ENCODE results near the gene VAV2.
"Not testable (repeated sequence)": the region's sequence is repeated elsewhere in the genome, so short reads cannot be mapped to it uniquely, and the experiment has no call there.

The VAV2 gene

DNA sequence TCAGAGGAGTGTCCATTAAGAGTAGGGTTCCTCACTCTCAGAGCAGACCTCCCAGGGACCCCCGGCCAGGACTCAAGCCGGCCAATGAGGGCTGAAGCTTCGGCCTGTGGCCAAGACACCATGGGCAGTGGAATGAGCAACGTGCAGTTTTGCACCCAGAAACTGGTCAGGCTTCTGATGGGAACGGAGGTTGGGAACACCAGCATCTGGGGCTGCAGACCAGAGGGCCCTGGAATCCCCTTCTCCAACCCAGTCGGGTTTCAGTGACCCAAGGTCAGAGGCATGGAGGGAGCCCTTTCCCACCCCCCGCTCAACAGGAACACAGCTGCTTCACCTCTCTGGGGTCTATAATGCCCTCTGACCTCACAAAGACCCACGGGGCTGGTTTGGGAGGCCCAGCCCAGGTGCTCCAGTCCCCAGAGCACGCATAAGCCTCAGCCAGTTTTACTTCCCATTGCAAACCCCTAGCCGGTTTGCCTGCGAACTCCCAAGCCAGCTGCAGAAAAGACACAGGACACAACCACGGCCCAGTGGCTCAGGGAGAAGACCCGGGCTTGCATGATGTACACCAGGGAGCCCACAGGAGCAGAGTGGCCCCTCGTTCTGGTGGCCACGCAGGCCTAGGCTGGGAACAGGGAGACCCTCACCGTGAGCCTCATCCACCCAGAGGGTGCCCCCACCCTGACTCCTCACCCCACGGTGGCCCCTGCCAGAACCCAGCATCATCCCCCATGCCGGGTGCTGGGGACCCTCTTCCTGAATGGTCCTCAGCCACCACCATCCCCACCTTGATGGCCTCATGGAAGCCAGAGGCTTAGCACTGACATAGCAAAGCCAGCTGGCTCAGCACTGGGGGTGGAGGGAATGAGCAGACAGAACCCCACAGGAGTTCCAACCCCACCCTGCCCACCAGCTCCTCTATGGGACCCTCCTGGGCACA, 30.6 kb downstream of the VAV2 start:
- Histone ChIP-seq H3K36me3 (ENCODE audit: control insufficient read depth, insufficient read depth, low read length) (no peaks in the 10 kb centered on the region), H3K27ac (ENCODE audit: low read depth, low read length, severe bottlenecking) (no peak overlapping the region), H3K9me3 (ENCODE audit: control insufficient read depth, low read length) (peaks cover 7% of the 10 kb centered on the region), H3K4me1 (ENCODE audit: control insufficient read depth, insufficient read depth, low read length, poor library complexity, severe bottlenecking) (peaks cover 20% of the 10 kb centered on the region), H3K4me3 (ENCODE audit: extremely low read depth, insufficient read depth, low read length, poor library complexity, severe bottlenecking) (no peak overlapping the region)
- 95 to 96% methylated on average over 16 to 17 of the region's 18 CpGs for WGBS, 2 experiments (ENCODE audit: insufficient coverage in 2 of 2)

DNA sequence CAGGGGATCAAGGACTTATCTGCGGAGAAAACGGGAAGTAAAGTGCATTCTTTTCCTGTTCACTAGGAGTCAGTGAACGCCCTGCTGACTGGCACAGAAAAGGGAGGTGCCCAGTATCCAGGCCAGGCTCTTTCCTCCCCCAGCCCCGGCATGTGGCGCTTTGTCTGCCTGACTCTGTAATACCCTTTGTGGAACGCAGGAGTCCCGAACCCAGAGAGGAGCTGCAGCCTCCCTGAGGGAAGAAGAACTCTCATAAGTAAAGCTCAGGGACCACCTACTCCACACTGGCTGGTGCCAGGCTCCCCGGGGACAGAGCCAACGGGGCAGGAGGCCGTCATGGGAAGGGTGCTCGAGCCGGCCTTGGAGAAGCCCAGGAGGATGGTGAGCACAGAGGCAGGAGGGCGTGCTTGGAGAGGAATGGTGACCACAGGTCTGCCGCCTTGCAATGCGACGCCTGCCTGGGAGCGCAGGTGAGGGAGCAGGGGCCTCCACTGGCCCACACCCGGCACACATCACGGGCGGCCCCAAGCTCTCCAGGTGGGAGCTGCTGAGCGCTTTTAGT, 31.5 kb downstream of the VAV2 start:
- H3K36me3 ChIP-seq (ENCODE audit: control insufficient read depth, insufficient read depth, low read length) = no peaks in the 10 kb centered on the region
- H3K27ac ChIP-seq (ENCODE audit: low read depth, low read length, severe bottlenecking) = no peak overlapping the region
- H3K4me1 ChIP-seq (ENCODE audit: control insufficient read depth, insufficient read depth, low read length, poor library complexity, severe bottlenecking) = peaks cover 28% of the 10 kb centered on the region
- H3K4me3 ChIP-seq (ENCODE audit: extremely low read depth, insufficient read depth, low read length, poor library complexity, severe bottlenecking) = no peak overlapping the region
- 89 to 92% methylated on average over 16 of the region's 21 CpGs for WGBS, 2 experiments (ENCODE audit: insufficient coverage in 2 of 2)
- peaks cover 7% of the 10 kb centered on the region for H3K9me3 ChIP-seq (ENCODE audit: control insufficient read depth, low read length)

DNA sequence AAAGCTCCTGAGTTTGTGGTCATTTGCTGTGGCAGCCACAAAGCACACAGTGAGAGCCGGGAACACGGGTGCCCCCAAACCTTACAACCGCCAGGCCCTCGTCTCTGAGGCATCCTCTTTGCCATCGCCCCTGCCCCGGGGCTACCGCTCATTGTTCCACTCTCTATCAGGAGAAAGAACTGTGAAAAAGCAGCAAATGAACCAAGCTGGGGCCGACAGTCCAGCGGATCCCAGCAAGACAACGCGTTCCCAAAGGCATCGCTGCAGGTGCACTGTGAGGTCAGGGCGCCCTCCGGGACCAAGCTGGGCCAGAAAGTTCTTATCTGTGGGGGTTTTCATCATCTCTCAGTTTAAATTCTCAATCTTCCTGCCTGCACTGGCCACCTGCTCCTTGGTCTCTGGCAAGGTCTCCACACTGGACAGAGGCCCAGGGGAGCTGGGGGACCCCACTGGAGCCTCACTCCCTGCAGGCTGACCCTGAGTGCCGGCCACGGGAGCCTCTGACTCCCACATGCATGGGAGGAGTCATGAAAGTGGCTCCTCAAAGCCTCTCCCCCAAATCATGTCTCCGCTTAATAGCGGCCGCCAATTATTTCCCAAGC, 32.1 kb downstream of the VAV2 start:
- no peak overlapping the region for H3K27ac ChIP-seq (ENCODE audit: low read depth, low read length, severe bottlenecking)
- WGBS, 2 experiments (ENCODE audit: insufficient coverage in 2 of 2) = 75 to 84% methylated on average over 16 to 19 of the region's 19 CpGs

DNA sequence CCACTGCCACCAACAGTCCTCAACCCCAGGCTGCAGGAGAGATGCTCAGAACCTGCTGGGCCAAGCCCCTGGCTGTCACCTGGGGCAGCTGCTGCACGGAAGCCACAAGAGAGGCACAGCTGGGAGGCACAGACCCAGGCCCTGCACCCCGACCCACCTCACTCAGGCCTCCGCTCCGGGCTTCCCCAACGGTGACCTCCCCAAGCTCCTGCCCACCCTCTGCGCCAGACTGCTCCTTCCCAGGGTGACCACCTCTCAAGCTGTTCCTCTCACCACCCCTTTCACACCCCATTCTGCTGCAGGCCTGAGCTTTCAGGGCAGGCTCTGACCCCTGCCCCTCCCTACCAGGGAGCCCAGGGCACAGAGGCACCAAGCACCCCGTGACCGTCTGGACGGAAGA, 33.0 kb downstream of the VAV2 start:
- Histone ChIP-seq H3K4me1 (ENCODE audit: control insufficient read depth, insufficient read depth, low read length, poor library complexity, severe bottlenecking) (peaks cover 28% of the 10 kb centered on the region), H3K27ac (ENCODE audit: low read depth, low read length, severe bottlenecking) (no peak overlapping the region), H3K36me3 (ENCODE audit: control insufficient read depth, insufficient read depth, low read length) (no peaks in the 10 kb centered on the region), H3K9me3 (ENCODE audit: control insufficient read depth, low read length) (no peaks in the 10 kb centered on the region), H3K4me3 (ENCODE audit: extremely low read depth, insufficient read depth, low read length, poor library complexity, severe bottlenecking) (no peak overlapping the region)
- WGBS, 2 experiments (ENCODE audit: insufficient coverage in 2 of 2) = 94 to 95% methylated on average over 7 to 9 of the region's 9 CpGs

More for the DNA sequence above, 32.1 kb downstream of the VAV2 start:
- Histone ChIP-seq H3K4me3 (ENCODE audit: extremely low read depth, insufficient read depth, low read length, poor library complexity, severe bottlenecking) (no peak overlapping the region), H3K36me3 (ENCODE audit: control insufficient read depth, insufficient read depth, low read length) (no peaks in the 10 kb centered on the region), H3K9me3 (ENCODE audit: control insufficient read depth, low read length) (peaks cover 7% of the 10 kb centered on the region), H3K4me1 (ENCODE audit: control insufficient read depth, insufficient read depth, low read length, poor library complexity, severe bottlenecking) (peaks cover 28% of the 10 kb centered on the region)

DNA sequence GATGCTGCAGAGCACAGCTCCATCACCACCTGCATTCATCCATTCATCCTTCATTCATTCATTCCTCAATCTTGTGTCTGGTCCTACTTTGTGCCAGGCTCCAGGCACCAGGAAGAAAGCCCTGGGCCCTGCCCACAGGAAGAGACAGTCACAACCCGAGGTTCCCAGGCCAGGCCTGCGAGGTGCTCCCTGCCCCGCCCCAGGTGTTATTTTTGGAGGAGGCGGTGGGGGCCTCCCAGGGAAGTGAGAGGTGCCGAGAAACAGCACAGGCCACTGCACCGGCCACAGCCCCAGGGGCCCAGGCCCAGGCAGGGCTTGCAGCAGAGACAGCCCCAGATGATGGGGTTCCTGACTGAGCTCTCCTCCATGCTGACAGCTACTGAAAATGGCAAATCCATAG, 33.4 kb downstream of the VAV2 start:
- Histone ChIP-seq H3K27ac (ENCODE audit: low read depth, low read length, severe bottlenecking) (no peak overlapping the region), H3K4me1 (ENCODE audit: control insufficient read depth, insufficient read depth, low read length, poor library complexity, severe bottlenecking) (peaks cover 28% of the 10 kb centered on the region), H3K36me3 (ENCODE audit: control insufficient read depth, insufficient read depth, low read length) (no peaks in the 10 kb centered on the region), H3K4me3 (ENCODE audit: extremely low read depth, insufficient read depth, low read length, poor library complexity, severe bottlenecking) (no peak overlapping the region), H3K9me3 (ENCODE audit: control insufficient read depth, low read length) (no peaks in the 10 kb centered on the region)
- WGBS, 2 experiments (ENCODE audit: insufficient coverage in 2 of 2) = 72 to 92% methylated on average over 5 to 6 of the region's 6 CpGs

DNA sequence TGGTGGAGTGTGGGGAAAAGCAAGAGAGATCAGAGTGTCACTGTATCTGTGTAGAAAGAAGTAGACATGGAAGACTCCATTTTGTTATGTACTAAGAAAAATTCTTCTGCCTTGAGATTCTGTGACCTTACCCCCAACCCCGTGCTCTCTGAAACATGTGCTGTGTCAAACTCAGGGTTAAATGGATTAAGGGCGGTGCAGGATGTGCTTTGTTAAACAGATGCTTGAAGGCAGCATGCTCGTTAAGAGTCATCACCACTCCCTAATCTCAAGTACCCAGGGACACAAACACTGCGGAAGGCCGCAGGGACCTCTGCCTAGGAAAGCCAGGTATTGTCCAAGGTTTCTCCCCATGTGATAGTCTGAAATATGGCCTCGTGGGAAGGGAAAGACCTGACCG, 34.4 kb downstream of the VAV2 start:
- H3K4me3 ChIP-seq (ENCODE audit: extremely low read depth, insufficient read depth, low read length, poor library complexity, severe bottlenecking); H3K27ac ChIP-seq (ENCODE audit: low read depth, low read length, severe bottlenecking); H3K36me3 ChIP-seq (ENCODE audit: control insufficient read depth, insufficient read depth, low read length); H3K9me3 ChIP-seq (ENCODE audit: control insufficient read depth, low read length): not testable (repeated sequence)
- H3K4me1 ChIP-seq (ENCODE audit: control insufficient read depth, insufficient read depth, low read length, poor library complexity, severe bottlenecking) = peaks cover 28% of the 10 kb centered on the region
- no CpG with 5 or more reads among the region's 7 CpGs for WGBS, 2 experiments (ENCODE audit: insufficient coverage in 2 of 2)

DNA sequence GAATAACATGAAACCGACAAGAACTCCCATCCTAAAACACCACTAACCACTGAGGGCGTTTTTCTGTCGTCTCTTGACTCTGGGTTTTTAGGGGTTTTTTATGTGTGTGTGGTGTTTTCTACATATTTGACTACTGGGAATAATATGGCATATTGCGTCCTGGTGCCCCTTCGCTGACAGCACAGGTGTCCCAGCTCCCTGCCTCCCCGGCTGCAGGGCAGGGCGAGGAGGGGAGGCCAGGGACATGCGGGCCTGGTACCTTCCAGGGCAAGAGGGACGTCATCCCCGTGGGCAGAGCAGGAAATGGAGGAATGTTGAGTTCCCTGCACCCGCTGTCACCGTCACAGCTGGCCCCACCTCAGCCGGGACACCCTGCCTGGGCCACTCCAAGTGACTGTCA, 34.8 kb downstream of the VAV2 start:
- no peak overlapping the region for H3K27ac ChIP-seq (ENCODE audit: low read depth, low read length, severe bottlenecking)
- WGBS, 2 experiments (ENCODE audit: insufficient coverage in 2 of 2) = 84 to 93% methylated on average over 6 to 7 of the region's 13 CpGs

DNA sequence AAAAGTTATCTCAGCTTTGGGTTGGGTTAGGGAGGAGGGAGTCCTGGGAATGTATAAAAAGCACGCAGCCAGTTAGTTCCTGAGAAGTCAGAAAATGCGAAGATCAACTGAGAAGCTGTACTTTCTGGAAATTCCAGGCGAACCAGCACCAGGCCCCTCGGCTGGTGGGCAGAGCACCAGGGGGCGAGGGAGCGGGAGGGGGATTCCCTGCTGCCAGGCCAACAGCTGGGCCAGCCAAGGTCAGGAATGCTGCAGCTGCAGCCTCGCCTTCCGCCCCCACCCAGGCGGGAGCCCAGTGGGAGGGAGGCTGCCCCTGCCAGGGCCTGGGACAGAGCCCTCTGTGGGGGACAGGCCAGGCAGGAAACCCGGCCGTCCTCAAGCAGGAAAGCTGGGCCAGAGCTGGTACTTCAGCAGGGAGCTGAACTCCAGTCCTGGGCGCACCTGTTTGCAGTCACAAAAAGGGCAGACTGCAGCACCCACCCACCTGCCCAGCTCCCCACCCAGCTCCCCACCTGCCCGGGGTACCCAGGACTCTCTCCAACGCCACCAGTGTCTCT, 35.5 kb downstream of the VAV2 start:
- Histone ChIP-seq H3K4me3 (ENCODE audit: extremely low read depth, insufficient read depth, low read length, poor library complexity, severe bottlenecking) (no peak overlapping the region), H3K36me3 (ENCODE audit: control insufficient read depth, insufficient read depth, low read length) (peaks cover 7% of the 10 kb centered on the region), H3K4me1 (ENCODE audit: control insufficient read depth, insufficient read depth, low read length, poor library complexity, severe bottlenecking) (peaks cover 28% of the 10 kb centered on the region), H3K9me3 (ENCODE audit: control insufficient read depth, low read length) (no peaks in the 10 kb centered on the region), H3K27ac (ENCODE audit: low read depth, low read length, severe bottlenecking) (peak overlapping the region; percentile 77)
- WGBS, 2 experiments (ENCODE audit: insufficient coverage in 2 of 2) = 39 to 49% methylated on average over 11 to 12 of the region's 14 CpGs

More for the DNA sequence above, 34.8 kb downstream of the VAV2 start:
- Histone ChIP-seq H3K4me3 (ENCODE audit: extremely low read depth, insufficient read depth, low read length, poor library complexity, severe bottlenecking) (no peak overlapping the region), H3K9me3 (ENCODE audit: control insufficient read depth, low read length) (no peaks in the 10 kb centered on the region), H3K4me1 (ENCODE audit: control insufficient read depth, insufficient read depth, low read length, poor library complexity, severe bottlenecking) (peaks cover 28% of the 10 kb centered on the region), H3K36me3 (ENCODE audit: control insufficient read depth, insufficient read depth, low read length) (peaks cover 3% of the 10 kb centered on the region)

DNA sequence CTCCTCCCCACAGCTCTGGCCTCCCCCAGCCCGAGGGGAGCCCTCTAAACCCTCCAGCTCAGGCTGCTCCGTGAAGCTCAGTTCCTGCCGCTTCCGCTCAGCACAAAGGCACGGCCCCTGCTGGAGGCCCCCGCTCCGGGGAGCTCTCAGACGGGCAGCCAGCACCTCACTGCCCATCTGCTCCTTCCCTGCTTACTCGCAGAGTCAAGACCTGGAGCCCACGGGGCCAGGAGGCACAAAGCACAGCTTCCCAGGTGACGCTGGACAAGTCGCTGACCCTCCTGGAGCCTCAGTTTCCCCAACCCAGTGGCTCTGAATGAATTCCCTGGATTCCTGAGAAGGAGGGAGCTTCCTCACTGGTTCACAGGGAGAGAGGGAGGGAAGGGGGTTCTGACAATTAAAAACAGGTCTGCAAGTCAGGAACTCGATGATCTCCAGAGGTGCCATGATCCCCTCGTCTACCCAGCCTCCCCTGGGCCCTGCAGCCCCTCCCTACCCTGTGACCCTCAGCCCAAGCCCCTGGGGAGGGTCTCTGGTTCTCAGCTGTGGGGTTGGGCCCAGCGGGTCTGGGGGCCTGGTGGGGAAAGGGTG, 36.2 kb downstream of the VAV2 start:
- no peaks in the 10 kb centered on the region for H3K9me3 ChIP-seq (ENCODE audit: control insufficient read depth, low read length)
- H3K4me1 ChIP-seq (ENCODE audit: control insufficient read depth, insufficient read depth, low read length, poor library complexity, severe bottlenecking) = peaks cover 28% of the 10 kb centered on the region
- WGBS, 2 experiments (ENCODE audit: insufficient coverage in 2 of 2) = 8 to 18% methylated on average over 9 to 10 of the region's 15 CpGs
- no peak overlapping the region for H3K4me3 ChIP-seq (ENCODE audit: extremely low read depth, insufficient read depth, low read length, poor library complexity, severe bottlenecking)
- H3K36me3 ChIP-seq (ENCODE audit: control insufficient read depth, insufficient read depth, low read length) = peaks cover 14% of the 10 kb centered on the region
- H3K27ac ChIP-seq (ENCODE audit: low read depth, low read length, severe bottlenecking) = peak overlapping the region; percentile 77

DNA sequence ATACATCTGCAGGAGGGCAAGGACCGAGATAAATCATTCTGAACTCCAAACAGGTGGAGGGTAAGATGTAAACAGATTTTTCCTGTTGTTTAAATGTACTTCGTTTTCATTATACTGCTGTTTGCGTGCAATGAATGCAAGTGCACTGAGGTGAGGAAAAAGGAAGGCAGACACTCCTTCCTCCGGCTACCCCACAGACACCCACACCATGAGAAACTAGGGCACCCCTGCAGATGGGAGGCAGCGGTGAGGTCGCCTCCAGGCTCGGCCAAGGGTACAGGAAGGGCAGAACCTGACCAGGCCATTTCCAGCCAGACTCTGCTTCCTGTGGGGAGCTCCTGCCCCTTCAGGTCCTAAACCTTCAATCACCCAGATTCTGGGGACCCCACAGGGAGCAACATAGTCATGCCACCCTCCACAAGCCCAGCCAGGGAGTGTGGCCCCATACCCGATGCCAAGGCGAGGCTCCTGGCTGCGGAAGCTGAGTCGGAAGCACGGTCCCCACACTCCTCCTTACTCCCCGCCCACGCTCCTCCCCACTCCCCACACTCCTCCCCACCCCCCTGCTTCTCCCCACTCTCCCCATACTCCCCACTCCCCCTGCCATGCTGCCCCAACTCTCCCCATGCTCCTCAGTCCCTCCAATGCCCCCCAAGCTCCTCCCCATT, 37.1 kb downstream of the VAV2 start:
- Histone ChIP-seq H3K4me1 (ENCODE audit: control insufficient read depth, insufficient read depth, low read length, poor library complexity, severe bottlenecking) (peaks cover 28% of the 10 kb centered on the region), H3K36me3 (ENCODE audit: control insufficient read depth, insufficient read depth, low read length) (peaks cover 16% of the 10 kb centered on the region), H3K27ac (ENCODE audit: low read depth, low read length, severe bottlenecking) (no peak overlapping the region), H3K4me3 (ENCODE audit: extremely low read depth, insufficient read depth, low read length, poor library complexity, severe bottlenecking) (no peak overlapping the region), H3K9me3 (ENCODE audit: control insufficient read depth, low read length) (no peaks in the 10 kb centered on the region)
- 87 to 93% methylated on average over 5 of the region's 14 CpGs for WGBS, 2 experiments (ENCODE audit: insufficient coverage in 2 of 2)

All from mesodermal cell (in vitro differentiated cells).